Cardiac septum (tissue), 1 donor: Measurements from ENCODE around the gene GLOD5. TPM values are rescaled to one million over a fixed set of nuclear protein-coding genes. Genes with fewer than 3 reads are reported as not detected.

Experiments used
- DNase-seq: peaks from one replicate; pipeline ENCODE4 v3.0.0-alpha.2; 2020; ENCODE audit warnings: low spot score
- intact Hi-C: fragments of 100-400 bp; cut with DNase I; formaldehyde crosslinking; loops from one replicate; pipeline ENCODE4 v1.14.0; 2022
- total RNA-seq: library from RNA; stranded (reverse); fragmentation: NEBNext Ultra II Directional; extraction: Animal tissue kit (Norgen Biotek cat#: 25700); gene quantifications from one replicate; pipeline ENCODE4 v1.2.1, GENCODE V29; 2021
- donor health status: DM: no; HTN: no; CAD: no.

GLOD5 gene
- total RNA-seq, 1 donor from 2014 or later, result not detected

GRCh38 chrX:48751343-48751742 lies 10.2 kb upstream of the GLOD5 start:
- no peak for DNase-seq
- intact Hi-C loops, result no loop called here

- intact Hi-C loops, result no loop called here
- DNase-seq, result no peak
Observed at GRCh38 chrX:48752498-48752897, 9.0 kb upstream of the GLOD5 start.

- DNase-seq, result no peak
- intact Hi-C loops, result no loop called here
Observed at GRCh38 chrX:48753708-48754228, 7.8 kb upstream of the GLOD5 start.

- intact Hi-C loops, result no loop called here
- no peak for DNase-seq
Observed at GRCh38 chrX:48754238-48754637, 7.3 kb upstream of the GLOD5 start.

GRCh38 chrX:48769230-48769629 lies 7.7 kb downstream of the GLOD5 start:
- intact Hi-C loops, result no loop called here
- no peak for DNase-seq

- intact Hi-C loops, result no loop called here
- no peak for DNase-seq
Observed at GRCh38 chrX:48770296-48770695, 8.7 kb downstream of the GLOD5 start.

- DNase-seq, result no peak
- intact Hi-C loops, result no loop called here
Observed at GRCh38 chrX:48772602-48773001, 11.1 kb downstream of the GLOD5 start.

GRCh38 chrX:48776818-48777439 lies 15.4 kb downstream of the GLOD5 start:
- intact Hi-C loops, result no loop called here
- DNase-seq, result no peak

- intact Hi-C loops, result no loop called here
Observed at GRCh38 chrX:48779399-48779798, 17.9 kb downstream of the GLOD5 start.

GRCh38 chrX:48781705-48782104 lies 20.2 kb downstream of the GLOD5 start:
- intact Hi-C loops, result no loop called here
- DNase-seq, result no peak

More at GRCh38 chrX:48779399-48779798, 17.9 kb downstream of the GLOD5 start:
- no peak for DNase-seq

- intact Hi-C loops, result no loop called here
- no peak for DNase-seq
Observed at GRCh38 chrX:48782216-48782615, 20.7 kb downstream of the GLOD5 start.

GRCh38 chrX:48782795-48783194 lies 21.2 kb downstream of the GLOD5 start:
- DNase-seq, result no peak
- intact Hi-C loops, result no loop called here

GRCh38 chrX:48784726-48785125 lies 23.2 kb downstream of the GLOD5 start:
- intact Hi-C loops, result no loop called here
- DNase-seq, result no peak

- intact Hi-C loops, result no loop called here
- no peak for DNase-seq
Observed at GRCh38 chrX:48785186-48785539, 23.6 kb downstream of the GLOD5 start.

- intact Hi-C loops, result no loop called here
- DNase-seq, result no peak
Observed at GRCh38 chrX:48785540-48786214, 24.1 kb downstream of the GLOD5 start.

- DNase-seq, result no peak
- intact Hi-C loops, result no loop called here
Observed at GRCh38 chrX:48786341-48786800, 24.8 kb downstream of the GLOD5 start, which contains the start of gene GATA1. Gene GATA1 (plus strand): TSS chrX:48786590. CDS start chrX:48791110, 4,520 bp downstream.

GRCh38 chrX:48786825-48787504 lies 25.4 kb downstream of the GLOD5 start:
- intact Hi-C loops, result no loop called here
- DNase-seq, result no peak

GRCh38 chrX:48787505-48788443 lies 26.2 kb downstream of the GLOD5 start:
- intact Hi-C loops, result no loop called here
- no peak for DNase-seq

- DNase-seq, result no peak
- intact Hi-C loops, result no loop called here
Observed at GRCh38 chrX:48789366-48790220, 28.0 kb downstream of the GLOD5 start.
